Esophagus squamous epithelium (tissue), 4 donors: ENCODE measurements around the gene LAMC3.

Experiments used
- CTCF ChIP-seq, 6 experiments: fragments of 450-650 bp in 4 of 6; fragments of 200-600 bp in 2 of 6; sonication (generic) in 2 of 6; IDR thresholded peaks; one replicate each; pipeline ENCODE4 v1.5.1; 2016 to 2019; ENCODE audit warnings: antibody characterized with exemption in 6 of 6, mild to moderate bottlenecking in 4 of 6, moderate library complexity in 4 of 6
- POLR2A ChIP-seq, 4 donors: fragments of 450-650 bp; IDR thresholded peaks; one replicate each; pipeline ENCODE4 v1.6.1; 2017; ENCODE audit warnings: antibody characterized with exemption in 4 of 4, mild to moderate bottlenecking in 4 of 4, moderate library complexity in 3 of 4

DNA sequence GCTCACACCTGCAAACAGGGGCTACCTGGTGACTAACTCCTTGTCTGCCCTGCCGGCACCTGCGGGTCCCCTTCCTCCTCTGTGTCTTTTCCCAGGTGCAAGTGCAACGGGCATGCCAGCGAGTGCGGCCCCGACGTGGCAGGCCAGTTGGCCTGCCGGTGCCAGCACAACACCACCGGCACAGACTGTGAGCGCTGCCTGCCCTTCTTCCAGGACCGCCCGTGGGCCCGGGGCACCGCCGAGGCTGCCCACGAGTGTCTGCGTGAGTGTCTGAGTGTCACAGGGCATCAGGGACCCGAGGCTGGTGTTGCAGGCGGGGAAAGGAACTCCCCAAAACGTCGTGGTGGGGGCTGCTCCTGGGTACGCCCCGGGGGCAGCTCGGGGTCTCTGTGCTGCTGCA lies 27.1 kb downstream of the LAMC3 start:
- no peak for TF ChIP-seq CTCF (IDR thresholded peaks at IDR 0.05)
- no peak for TF ChIP-seq POLR2A (IDR thresholded peaks at IDR 0.05)
